Ascending aorta (tissue), 2 donors: Measurements from ENCODE around the gene DHRS4L2. TPM values are rescaled to one million over a fixed set of nuclear protein-coding genes. Genes with fewer than 3 reads are reported as not detected.
A peak's percentile ranks its signal among the peaks of the same experiment; 100 is the strongest.
"Not testable (repeated sequence)": the region's sequence is repeated elsewhere in the genome, so short reads cannot be mapped to it uniquely, and the experiment has no call there.

Experiments used
- DNase-seq, 2 donors: peaks; one replicate each; pipeline ENCODE4 v3.0.0-alpha.2; 2019; ENCODE audit warnings: low spot score in 2 of 2
- H3K27ac ChIP-seq, 2 donors: fragments of 200-600 bp; sonication (generic); one replicate each; pipeline ENCODE4 v1.5.1; 2016 to 2017; ENCODE audit warnings: mild to moderate bottlenecking in 1 of 2
- H3K27me3 ChIP-seq: fragments of 200-600 bp; sonication (generic); one replicate; pipeline ENCODE4 v1.5.1; 2017
- H3K36me3 ChIP-seq, 2 donors: fragments of 200-600 bp; sonication (generic); one replicate each; pipeline ENCODE4 v1.5.1; 2016
- H3K4me1 ChIP-seq, 2 donors: fragments of 200-600 bp; sonication (generic); one replicate each; pipeline ENCODE4 v1.5.1; 2016 to 2017; ENCODE audit warnings: mild to moderate bottlenecking in 1 of 2
- H3K4me3 ChIP-seq, 2 donors: fragments of 200-600 bp; sonication (generic); one replicate each; pipeline ENCODE4 v1.5.1; 2016 to 2017; ENCODE audit warnings: mild to moderate bottlenecking in 1 of 2
- H3K9me3 ChIP-seq, 2 donors: fragments of 200-600 bp; sonication (generic); one replicate each; pipeline ENCODE4 v1.5.1; 2016
- CTCF ChIP-seq, 3 experiments: fragments of 200-600 bp in 2 of 3; fragments of 450-650 bp in 1 of 3; sonication (generic) in 2 of 3; IDR thresholded peaks; one replicate each; pipeline ENCODE4 v1.5.1; 2016 to 2019; ENCODE audit warnings: antibody characterized with exemption in 3 of 3, mild to moderate bottlenecking in 1 of 3, moderate library complexity in 1 of 3
- intact Hi-C: fragments of 100-400 bp; cut with DNase I; formaldehyde crosslinking; loops from one replicate; pipeline ENCODE4 v1.15.1; 2023
- total RNA-seq: library from RNA; depleted of rRNA; stranded (reverse); fragments of >200 nt; gene quantifications from one replicate; pipeline ENCODE4 v1.1.0, GENCODE V29; 2016

The DHRS4L2 gene
- total RNA-seq, 1 donor from 2014 or later, result 31.5 TPM

- DNase-seq, result peak; percentile 54 to 86
- no peaks in the 10 kb centered on the region for H3K36me3 ChIP-seq
- peak; percentile 75 to 83 (median 75) for TF ChIP-seq CTCF (IDR thresholded peaks at IDR 0.05)
- no peaks in the 10 kb centered on the region for H3K27me3 ChIP-seq
- peaks cover 0 to 7% of the 10 kb centered on the region in 2 donors for H3K9me3 ChIP-seq
- H3K27ac ChIP-seq, result peak overlapping the region; percentile 89 to 90
- H3K4me3 ChIP-seq, result peak overlapping the region; percentile 58 to 69
- peaks cover 0 to 2% of the 10 kb centered on the region in 2 donors for H3K4me1 ChIP-seq
- intact Hi-C loops, result loop anchor here (1.0 to 2.0 kb wide), 2 partner anchors 22 to 48 kb away; partner anchors contain the start of gene DHRS4L2
These were observed 47.6 kb downstream of the DHRS4L2 start for GRCh38 chr14:24036169-24036962.

GRCh38 chr14:24036963-24037657, 48.4 kb downstream of the DHRS4L2 start:
- not testable (repeated sequence) for H3K27me3 ChIP-seq, H3K36me3 ChIP-seq, H3K9me3 ChIP-seq, H3K4me1 ChIP-seq, DNase-seq
- intact Hi-C loops, result loop anchor here (1.0 to 2.0 kb wide), 2 partner anchors 23 to 48 kb away; partner anchors contain the start of gene DHRS4L2
- peak overlapping the region; percentile 58 to 69 for H3K4me3 ChIP-seq
- peak overlapping the region; percentile 89 to 90 for H3K27ac ChIP-seq

- no peaks in the 10 kb centered on the region for H3K36me3 ChIP-seq
- TF ChIP-seq CTCF (IDR thresholded peaks at IDR 0.05), result no peak
- intact Hi-C loops, result loop anchor here (2.0 kb wide), 1 partner anchor 49 kb away; the partner anchor contains the start of gene DHRS4L2
- H3K4me1 ChIP-seq, result peaks cover 0 to 2% of the 10 kb centered on the region in 2 donors
- H3K27ac ChIP-seq, result peak overlapping the region; percentile 58 to 89
- H3K27me3 ChIP-seq, result no peaks in the 10 kb centered on the region
- no peak for DNase-seq
- peaks cover 0 to under 1% of the 10 kb centered on the region in 2 donors for H3K9me3 ChIP-seq
- no peak overlapping the region for H3K4me3 ChIP-seq
These were observed 48.9 kb downstream of the DHRS4L2 start for GRCh38 chr14:24037658-24038037.

- intact Hi-C loops, result no loop called here
- no peak for TF ChIP-seq CTCF (IDR thresholded peaks at IDR 0.05)
- no peaks in the 10 kb centered on the region for H3K36me3 ChIP-seq
- H3K4me3 ChIP-seq, result no peak overlapping the region
- H3K27me3 ChIP-seq, result no peaks in the 10 kb centered on the region
- peaks cover 0 to 2% of the 10 kb centered on the region in 2 donors for H3K4me1 ChIP-seq
- no peak for DNase-seq
- no peak overlapping the region for H3K27ac ChIP-seq
- H3K9me3 ChIP-seq, result no peaks in the 10 kb centered on the region
These were observed 50.0 kb downstream of the DHRS4L2 start for GRCh38 chr14:24038686-24039085.

GRCh38 chr14:24040692-24041091, 52.0 kb downstream of the DHRS4L2 start:
- Histone ChIP-seq H3K4me1 (peaks cover 0 to 2% of the 10 kb centered on the region in 2 donors), H3K27me3 (no peaks in the 10 kb centered on the region), H3K9me3 (no peaks in the 10 kb centered on the region), H3K4me3 (no peak overlapping the region), H3K27ac (no peak overlapping the region), H3K36me3 (no peaks in the 10 kb centered on the region)
- DNase-seq, result no peak
- no peak for TF ChIP-seq CTCF (IDR thresholded peaks at IDR 0.05)
- intact Hi-C loops, result no loop called here

GRCh38 chr14:24042746-24043145, 54.0 kb downstream of the DHRS4L2 start:
- intact Hi-C loops, result no loop called here
- no peaks in the 10 kb centered on the region for H3K27me3 ChIP-seq
- no peak overlapping the region for H3K4me3 ChIP-seq
- no peak for TF ChIP-seq CTCF (IDR thresholded peaks at IDR 0.05)
- no peaks in the 10 kb centered on the region for H3K4me1 ChIP-seq
- DNase-seq, result no peak
- no peaks in the 10 kb centered on the region for H3K36me3 ChIP-seq
- H3K9me3 ChIP-seq, result no peaks in the 10 kb centered on the region
- H3K27ac ChIP-seq, result no peak overlapping the region

- DNase-seq, H3K27me3 ChIP-seq, H3K4me3 ChIP-seq, H3K9me3 ChIP-seq, H3K27ac ChIP-seq, H3K36me3 ChIP-seq, intact Hi-C loops: not testable (repeated sequence)
- peaks cover 9 to 12% of the 10 kb centered on the region in 2 donors for H3K4me1 ChIP-seq
These were observed 60.3 kb downstream of the DHRS4L2 start for GRCh38 chr14:24049002-24049401.

- intact Hi-C loops, DNase-seq, H3K27me3 ChIP-seq, H3K27ac ChIP-seq, H3K9me3 ChIP-seq, H3K4me3 ChIP-seq, H3K36me3 ChIP-seq: not testable (repeated sequence)
- H3K4me1 ChIP-seq, result peaks cover 9 to 12% of the 10 kb centered on the region in 2 donors
These were observed 62.0 kb downstream of the DHRS4L2 start for GRCh38 chr14:24050753-24051152.
